H1 (cell line): ENCODE results near the gene QPCT. TPM values are rescaled to one million over a fixed set of nuclear protein-coding genes. Genes with fewer than 3 reads are reported as not detected.

Experiments used
- CTCF ChIA-PET: fragments of 300-600 bp; sonication (Branson Sonifier 250); formaldehyde crosslinking; loops from one replicate; lab custom pipeline; 2021; ENCODE audit not compliant: partially characterized antibody; lab: Charles Lee
- POLR2A ChIA-PET: fragments of 300-600 bp; sonication (Branson Sonifier 250); formaldehyde crosslinking; loops from one replicate; lab custom pipeline; 2021; ENCODE audit warnings: inconsistent platforms; ENCODE audit not compliant: partially characterized antibody; lab: Charles Lee
- DNase-seq, 2 experiments: peaks; one replicate each; pipeline versions ENCODE4 v3.0.0 to v3.0.0-alpha.2; 2010 to 2022; ENCODE audit warnings: low spot score in 2 of 2, low read depth in 1 of 2, mixed read lengths in 1 of 2
- FAIRE-seq: peaks from 2 replicates; lab custom pipeline; 2011; peaks lifted over from hg19 to GRCh38; lab: Jason Lieb, UNC
- H2AFZ ChIP-seq: 2 replicates; pipeline ENCODE4 v1.8.1; 2012; ENCODE audit warnings: low read length, inconsistent platforms
- H2AK5ac ChIP-seq: 2 replicates; pipeline ENCODE4 v1.6.1; 2013; ENCODE audit warnings: low read depth, low read length
- H2BK120ac ChIP-seq: replicated peaks from 2 replicates; pipeline ENCODE3; 2013; ENCODE audit warnings: low read depth, low read length, inconsistent platforms
- H2BK12ac ChIP-seq: 2 replicates; pipeline ENCODE4 v1.6.1; 2013; ENCODE audit warnings: low read depth, low read length
- H2BK15ac ChIP-seq: 2 replicates; pipeline ENCODE4 v1.6.1; 2013; ENCODE audit warnings: low read length
- H2BK20ac ChIP-seq: 2 replicates; pipeline ENCODE4 v1.6.1; 2013; ENCODE audit warnings: low read length
- H2BK5ac ChIP-seq: 2 replicates; pipeline ENCODE4 v1.6.1; 2013; ENCODE audit warnings: low read depth, low read length
- H3K14ac ChIP-seq: 2 replicates; pipeline ENCODE4 v1.6.1; 2013; ENCODE audit warnings: inconsistent platforms; ENCODE audit not compliant: insufficient read length
- H3K18ac ChIP-seq: 2 replicates; pipeline ENCODE4 v1.6.1; 2013; ENCODE audit warnings: low read length; ENCODE audit errors: extremely low read depth
- H3K23ac ChIP-seq: 2 replicates; pipeline ENCODE4 v1.6.1; 2013; ENCODE audit warnings: inconsistent platforms; ENCODE audit not compliant: insufficient read length
- H3K23me2 ChIP-seq: 2 replicates; pipeline ENCODE4 v1.6.1; 2013; ENCODE audit warnings: low read depth, low read length
- H3K27ac ChIP-seq: 2 replicates; pipeline ENCODE4 v1.6.1; 2011; ENCODE audit warnings: low read depth, low read length, inconsistent platforms
- H3K27me3 ChIP-seq, 4 experiments: replicated peaks in 1 of 4; 1 replicate in 1 of 4; 2 replicates in 3 of 4; pipeline versions ENCODE4 v1.6.1 to v1.8.1; 2011 to 2013; ENCODE audit warnings: low read length in 3 of 4, mild to moderate bottlenecking in 3 of 4, inconsistent platforms in 2 of 4, mixed read lengths in 2 of 4, moderate library complexity in 1 of 4; ENCODE audit not compliant: control insufficient read depth in 3 of 4, insufficient read depth in 3 of 4; ENCODE audit errors: extremely low read depth in 1 of 4
- H3K36me3 ChIP-seq, 4 experiments: 2 replicates each; pipeline versions ENCODE4 v1.6.1 to v1.8.1; 2011 to 2013; ENCODE audit warnings: mild to moderate bottlenecking in 4 of 4, low read length in 3 of 4, moderate library complexity in 2 of 4, control low read depth in 1 of 4, inconsistent platforms in 1 of 4; ENCODE audit not compliant: insufficient read depth in 4 of 4, control insufficient read depth in 2 of 4
- H3K4ac ChIP-seq: replicated peaks from 2 replicates; pipeline ENCODE3; 2013; ENCODE audit warnings: low read length, low read depth, mixed read lengths, inconsistent platforms; ENCODE audit not compliant: insufficient read length
- H3K4me1 ChIP-seq, 4 experiments: replicated peaks in 1 of 4; 1 replicate in 1 of 4; 2 replicates in 3 of 4; pipeline versions ENCODE4 v1.6.1 to v1.8.1; 2011 to 2013; ENCODE audit warnings: low read length in 3 of 4, inconsistent platforms in 2 of 4, mixed read lengths in 1 of 4; ENCODE audit not compliant: insufficient read depth in 4 of 4, control insufficient read depth in 3 of 4
- H3K4me2 ChIP-seq, 2 experiments: 2 replicates each; pipeline versions ENCODE4 v1.6.1 to v1.8.1; 2011 to 2013; ENCODE audit warnings: low read depth in 2 of 2, low read length in 2 of 2, control low read depth in 1 of 2, inconsistent platforms in 1 of 2, mild to moderate bottlenecking in 1 of 2; ENCODE audit not compliant: insufficient read depth in 1 of 2
- H3K4me3 ChIP-seq, 4 experiments: fragments of 200-600, 300-600 bp in 1 of 4; sonication (generic), shearing (Covaris generic), sonication (Bioruptor Twin) in 1 of 4; 2 replicates each; pipeline versions ENCODE4 v1.5.1 to v1.8.1; 2011 to 2016; ENCODE audit warnings: low read length in 4 of 4, low read depth in 3 of 4, control low read depth in 2 of 4, inconsistent platforms in 2 of 4, mild to moderate bottlenecking in 2 of 4, mixed read lengths in 1 of 4, moderate library complexity in 1 of 4; ENCODE audit not compliant: insufficient read depth in 2 of 4; ENCODE audit errors: extremely low read depth in 1 of 4
- H3K56ac ChIP-seq: replicated peaks from 2 replicates; pipeline ENCODE3; 2013; ENCODE audit warnings: low read depth, mild to moderate bottlenecking, mixed read lengths, low read length, inconsistent platforms; ENCODE audit not compliant: insufficient read length
- H3K79me1 ChIP-seq: 2 replicates; pipeline ENCODE4 v1.6.1; 2013; ENCODE audit warnings: low read depth, low read length, control low read depth
- H3K79me2 ChIP-seq, 2 experiments: 2 replicates each; pipeline versions ENCODE4 v1.6.1 to v1.8.1; 2012 to 2013; ENCODE audit warnings: low read length in 2 of 2, mild to moderate bottlenecking in 2 of 2, inconsistent platforms in 1 of 2; ENCODE audit not compliant: insufficient read depth in 2 of 2, control insufficient read depth in 1 of 2
- H3K9ac ChIP-seq, 4 experiments: replicated peaks in 1 of 4; 1 replicate in 1 of 4; 2 replicates in 3 of 4; pipeline versions ENCODE4 v1.6.1 to v1.8.1; 2011 to 2013; ENCODE audit warnings: low read depth in 3 of 4, low read length in 3 of 4, control low read depth in 2 of 4, mild to moderate bottlenecking in 2 of 4, moderate library complexity in 2 of 4, inconsistent platforms in 1 of 4; ENCODE audit errors: extremely low read depth in 1 of 4
- H3K9me3 ChIP-seq, 2 experiments: 2 replicates each; pipeline versions ENCODE4 v1.6.1 to v1.8.1; 2012 to 2013; ENCODE audit warnings: mild to moderate bottlenecking in 2 of 2, moderate library complexity in 2 of 2, control low read depth in 1 of 2, inconsistent platforms in 1 of 2, low read depth in 1 of 2, low read length in 1 of 2, mixed read lengths in 1 of 2; ENCODE audit not compliant: insufficient read depth in 2 of 2
- H4K20me1 ChIP-seq, 2 experiments: replicated peaks in 1 of 2; 2 replicates each; pipeline versions ENCODE3 to v1.8.1; 2011 to 2013; ENCODE audit warnings: inconsistent platforms in 2 of 2, low read length in 2 of 2, mild to moderate bottlenecking in 1 of 2; ENCODE audit not compliant: insufficient read depth in 2 of 2, control insufficient read depth in 1 of 2
- H4K5ac ChIP-seq: 2 replicates; pipeline ENCODE4 v1.6.1; 2013; ENCODE audit warnings: low read length, low read depth, mixed read lengths, inconsistent platforms; ENCODE audit not compliant: insufficient read length
- H4K8ac ChIP-seq: 2 replicates; pipeline ENCODE4 v1.8.0; 2013; ENCODE audit warnings: mild to moderate bottlenecking, moderate library complexity, low read length, inconsistent platforms; ENCODE audit not compliant: insufficient read depth; ENCODE audit errors: extremely low read depth
- H4K91ac ChIP-seq: replicated peaks from 2 replicates; pipeline ENCODE3; 2013; ENCODE audit warnings: low read length, mixed read lengths, inconsistent platforms; ENCODE audit not compliant: insufficient read length
- BACH1 ChIP-seq: IDR thresholded peaks from 2 replicates; pipeline ENCODE4 v1.6.1; 2012; ENCODE audit warnings: low read length, improper control_type of control experiment
- EGR1 ChIP-seq: IDR thresholded peaks from 2 replicates; pipeline ENCODE4 v1.6.1; 2011; ENCODE audit warnings: low read depth, low read length, borderline replicate concordance
- EZH2 ChIP-seq: fragments of 200-600 bp; sonication (generic); IDR thresholded peaks from 2 replicates; pipeline ENCODE4 v1.7.1; 2012; ENCODE audit warnings: low read depth, mild to moderate bottlenecking, moderate library complexity, low read length, inconsistent platforms; ENCODE audit not compliant: severe bottlenecking
- HDAC2 ChIP-seq, 2 experiments: fragments of 300-600 bp in 1 of 2; sonication (generic) in 1 of 2; IDR thresholded peaks; 2 replicates each; pipeline ENCODE4 v1.6.1; 2011 to 2012; ENCODE audit warnings: low read depth in 2 of 2, low read length in 2 of 2, mild to moderate bottlenecking in 2 of 2, moderate library complexity in 2 of 2, borderline replicate concordance in 1 of 2, inconsistent platforms in 1 of 2
- JUN ChIP-seq: IDR thresholded peaks from 2 replicates; pipeline ENCODE4 v1.6.1; 2011; ENCODE audit warnings: low read depth, mild to moderate bottlenecking, improper control_type of control experiment, low read length
- KDM4A ChIP-seq: IDR thresholded peaks from one replicate; pipeline ENCODE4 v1.7.1; 2012; ENCODE audit warnings: low read depth, mild to moderate bottlenecking, moderate library complexity, low read length, inconsistent platforms; ENCODE audit not compliant: severe bottlenecking
- SAP30 ChIP-seq: fragments of 300-600 bp; sonication (generic); IDR thresholded peaks from 2 replicates; pipeline ENCODE4 v1.7.1; 2012; ENCODE audit warnings: low read length, moderate library complexity, mild to moderate bottlenecking, inconsistent platforms; ENCODE audit not compliant: insufficient read depth, insufficient replicate concordance
- SIN3A ChIP-seq, 2 experiments: IDR thresholded peaks in 1 of 2; conservative IDR thresholded peaks in 1 of 2; 2 replicates each; pipeline ENCODE4 v1.6.1; 2011 to 2012; ENCODE audit warnings: low read length in 2 of 2, improper control_type of control experiment in 1 of 2, low read depth in 1 of 2, mild to moderate bottlenecking in 1 of 2
- SIX5 ChIP-seq: IDR thresholded peaks from 2 replicates; pipeline ENCODE4 v1.6.1; 2011; ENCODE audit warnings: mild to moderate bottlenecking, low read depth, low read length
- TCF12 ChIP-seq: IDR thresholded peaks from 2 replicates; pipeline ENCODE4 v1.6.1; 2011; ENCODE audit warnings: low read depth, mild to moderate bottlenecking, low read length
- polyA plus RNA-seq, 7 experiments: library from polyadenylated mRNA; depleted of rRNA in 3 of 7; stranded (reverse) in 5 of 7; unstranded in 2 of 7; fragments of >200 nt in 5 of 7; fragments of 200-250 nt in 2 of 7; gene quantifications; 1 replicate in 5 of 7; 2 replicates in 1 of 7; 4 replicates in 1 of 7; pipeline versions ENCODE4 v1.2.1 to v1.2.3, GENCODE V29; 2011 to 2013; ENCODE audit warnings: missing spikeins in 2 of 7, mixed read lengths in 2 of 7
- total RNA-seq: library from RNA; stranded (reverse); fragmentation: NEBNext Ultra II Directional; extraction: Animal tissue kit (Norgen Biotek cat#: 25700); gene quantifications from 2 replicates; pipeline ENCODE4 v1.2.1, GENCODE V29; 2021
- TF ChIP-seq, protein P1 (sequence below): IDR thresholded peaks from 2 replicates; pipeline ENCODE4 v1.6.1; 2012; ENCODE audit warnings: low read length, inconsistent platforms
- TF ChIP-seq, protein P2 (sequence below): IDR thresholded peaks from 2 replicates; pipeline ENCODE4 v1.6.1; 2011; ENCODE audit warnings: low read length, improper control_type of control experiment

Gene QPCT
- total and polyA plus RNA-seq, 2 of the 8 experiments (the other 6 are each of a cell fraction or from before 2014, with no cell fraction given) = 4.0 to 4.3 TPM

- no peak for DNase-seq
- Histone ChIP-seq H4K20me1 (peaks cover 2 to 4% of the 10 kb centered on the region in 2 experiments), H3K9me3 (no peaks in the 10 kb centered on the region), H3K27ac (no peak overlapping the region), H2BK120ac (no peak overlapping the region), H3K4ac (no peak overlapping the region), H3K79me1 (peaks cover 3% of the 10 kb centered on the region), H4K5ac (no peak overlapping the region), H2BK5ac (no peak overlapping the region), H3K4me3 (no peak overlapping the region), H3K4me1 (no peaks in the 10 kb centered on the region), H3K23ac (no peak overlapping the region), H2BK12ac (no peak overlapping the region), H4K91ac (no peak overlapping the region), H3K4me2 (no peak overlapping the region), H2BK15ac (no peak overlapping the region), H2BK20ac (no peak overlapping the region), H3K56ac (no peak overlapping the region), H3K36me3 (0 out of 8 replicates have a peak, but pooled peaks cover 0 to 5% (median 0%) of the 10 kb centered on the region in 4 experiments), H3K79me2 (peaks cover 0 to 72% of the 10 kb centered on the region in 2 experiments; a peak in 2 of 4 replicates), H4K8ac (no peak overlapping the region), H3K18ac (no peak overlapping the region), H3K14ac (no peak overlapping the region), H2AK5ac (no peak overlapping the region), H3K27me3 (no peaks in the 10 kb centered on the region), H3K9ac (no peak overlapping the region), H2AFZ (no peak overlapping the region), H3K23me2 (no peaks in the 10 kb centered on the region)
- ChIA-PET CTCF (no interaction called here), POLR2A (no interaction called here)
- FAIRE-seq = no peak
- TF ChIP-seq EZH2 (no peak), SIX5 (no peak), TCF12 (no peak), JUN (no peak), KDM4A (no peak), EGR1 (no peak), BACH1 (no peak), HDAC2 (IDR thresholded peaks at IDR 0.05; ENCODE audit: borderline replicate concordance in 1 of 2, low read depth in 2 of 2, low read length in 2 of 2) (no peak), SAP30 (no peak), SIN3A (conservative IDR thresholded peaks at IDR 0.05 in 1 of 2, IDR thresholded peaks at IDR 0.05 in 1 of 2; ENCODE audit: low read depth in 1 of 2, low read length in 2 of 2) (no peak)
- TF ChIP-seq, protein P1, sequence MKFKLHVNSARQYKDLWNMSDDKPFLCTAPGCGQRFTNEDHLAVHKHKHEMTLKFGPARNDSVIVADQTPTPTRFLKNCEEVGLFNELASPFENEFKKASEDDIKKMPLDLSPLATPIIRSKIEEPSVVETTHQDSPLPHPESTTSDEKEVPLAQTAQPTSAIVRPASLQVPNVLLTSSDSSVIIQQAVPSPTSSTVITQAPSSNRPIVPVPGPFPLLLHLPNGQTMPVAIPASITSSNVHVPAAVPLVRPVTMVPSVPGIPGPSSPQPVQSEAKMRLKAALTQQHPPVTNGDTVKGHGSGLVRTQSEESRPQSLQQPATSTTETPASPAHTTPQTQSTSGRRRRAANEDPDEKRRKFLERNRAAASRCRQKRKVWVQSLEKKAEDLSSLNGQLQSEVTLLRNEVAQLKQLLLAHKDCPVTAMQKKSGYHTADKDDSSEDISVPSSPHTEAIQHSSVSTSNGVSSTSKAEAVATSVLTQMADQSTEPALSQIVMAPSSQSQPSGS = no peak
- TF ChIP-seq, protein P2, sequence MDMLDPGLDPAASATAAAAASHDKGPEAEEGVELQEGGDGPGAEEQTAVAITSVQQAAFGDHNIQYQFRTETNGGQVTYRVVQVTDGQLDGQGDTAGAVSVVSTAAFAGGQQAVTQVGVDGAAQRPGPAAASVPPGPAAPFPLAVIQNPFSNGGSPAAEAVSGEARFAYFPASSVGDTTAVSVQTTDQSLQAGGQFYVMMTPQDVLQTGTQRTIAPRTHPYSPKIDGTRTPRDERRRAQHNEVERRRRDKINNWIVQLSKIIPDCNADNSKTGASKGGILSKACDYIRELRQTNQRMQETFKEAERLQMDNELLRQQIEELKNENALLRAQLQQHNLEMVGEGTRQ = no peak
Observed at GRCh38 chr2:37297632-37298031, 46.8 kb upstream of the QPCT start.
